ENCODE measurements around the gene RAD51B. TPM values are rescaled to one million over a fixed set of nuclear protein-coding genes. Genes with fewer than 3 reads are reported as not detected.
A peak's percentile ranks its signal among the peaks of the same experiment; 100 is the strongest.

Gene RAD51B
- total RNA-seq, 1 experiment from 2014 or later, result 29.9 TPM

DNA sequence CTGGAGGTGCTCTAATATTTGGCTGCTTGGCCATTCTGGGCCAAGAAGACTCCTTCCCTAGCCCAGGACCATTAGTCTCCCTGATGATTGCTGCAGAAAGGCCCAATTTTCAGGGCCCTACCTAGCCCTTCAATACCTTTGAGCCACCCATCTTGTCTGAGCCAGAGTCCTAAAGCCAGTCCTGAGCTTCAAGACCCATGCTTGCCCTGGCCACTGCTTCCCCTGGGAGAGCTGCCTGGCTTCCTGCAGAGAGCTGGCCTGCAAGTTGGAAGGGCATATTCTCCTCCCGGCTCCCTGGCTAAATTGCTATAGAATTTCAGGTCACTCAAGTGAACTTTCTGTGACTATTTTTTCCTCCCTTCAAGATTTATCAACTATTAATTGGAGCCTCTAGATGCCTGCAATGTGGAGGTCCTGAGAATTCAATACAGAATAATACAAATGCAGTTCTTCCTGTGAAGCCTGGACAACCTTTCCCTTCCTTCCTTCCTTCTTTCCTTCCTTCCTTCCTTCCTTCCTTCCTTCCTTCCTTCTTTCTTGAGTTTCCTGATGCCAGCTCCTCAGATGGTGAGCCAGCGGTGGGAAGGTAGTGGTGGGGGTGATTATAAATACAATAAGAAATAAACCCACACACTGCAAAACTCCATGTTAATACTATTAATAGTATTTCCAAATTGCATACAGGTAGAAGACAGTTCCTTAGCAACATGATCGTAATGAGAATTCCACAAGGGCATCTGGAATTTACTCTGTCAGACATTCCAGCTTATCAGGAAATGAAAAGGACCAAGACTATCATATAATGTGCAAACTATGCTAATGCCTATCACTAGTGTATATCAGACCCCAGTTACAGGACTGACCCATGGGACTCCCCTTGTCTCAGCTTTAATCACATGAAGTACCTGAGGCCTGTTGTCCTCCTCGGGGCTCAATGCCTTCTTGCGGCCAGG, 865.2 kb downstream of the RAD51B start:
- TF ChIP-seq EZH2 (IDR thresholded peaks at IDR 0.05; ENCODE audit: low read depth), result no peak
- TF ChIP-seq, protein P1, sequence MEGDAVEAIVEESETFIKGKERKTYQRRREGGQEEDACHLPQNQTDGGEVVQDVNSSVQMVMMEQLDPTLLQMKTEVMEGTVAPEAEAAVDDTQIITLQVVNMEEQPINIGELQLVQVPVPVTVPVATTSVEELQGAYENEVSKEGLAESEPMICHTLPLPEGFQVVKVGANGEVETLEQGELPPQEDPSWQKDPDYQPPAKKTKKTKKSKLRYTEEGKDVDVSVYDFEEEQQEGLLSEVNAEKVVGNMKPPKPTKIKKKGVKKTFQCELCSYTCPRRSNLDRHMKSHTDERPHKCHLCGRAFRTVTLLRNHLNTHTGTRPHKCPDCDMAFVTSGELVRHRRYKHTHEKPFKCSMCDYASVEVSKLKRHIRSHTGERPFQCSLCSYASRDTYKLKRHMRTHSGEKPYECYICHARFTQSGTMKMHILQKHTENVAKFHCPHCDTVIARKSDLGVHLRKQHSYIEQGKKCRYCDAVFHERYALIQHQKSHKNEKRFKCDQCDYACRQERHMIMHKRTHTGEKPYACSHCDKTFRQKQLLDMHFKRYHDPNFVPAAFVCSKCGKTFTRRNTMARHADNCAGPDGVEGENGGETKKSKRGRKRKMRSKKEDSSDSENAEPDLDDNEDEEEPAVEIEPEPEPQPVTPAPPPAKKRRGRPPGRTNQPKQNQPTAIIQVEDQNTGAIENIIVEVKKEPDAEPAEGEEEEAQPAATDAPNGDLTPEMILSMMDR (conservative IDR thresholded peaks at IDR 0.05), result no peak
- H4K20me1 ChIP-seq (ENCODE audit: insufficient read depth), result no peaks in the 10 kb centered on the region
- peaks cover 87% of the 10 kb centered on the region for H3K4me1 ChIP-seq (replicated peaks; ENCODE audit: insufficient read depth)
- H3F3A ChIP-seq (ENCODE audit: insufficient read depth, low read depth), result peaks cover 56% of the 10 kb centered on the region
- peak overlapping the region; percentile 65 for H3K4me2 ChIP-seq
- H3K27ac ChIP-seq, result peak overlapping the region; percentile 90
- no peaks in the 10 kb centered on the region for H3K36me3 ChIP-seq (ENCODE audit: low read depth)
- ChIA-PET POLR2A (ENCODE audit: unreplicated experiment) (interaction anchor here (0.6 to 1.1 kb wide), 3 partner anchors 86 to 108 kb away, joined by 3 to 26 read pairs (median 7); partner anchors contain the start of gene ZFP36L1), CTCF (no interaction called here)
- DNase-seq, result peak in 1 of 2 experiments; percentile 66
- no peak overlapping the region for H3K4me3 ChIP-seq
- H3K27me3 ChIP-seq (ENCODE audit: insufficient read depth, low read depth), result no peaks in the 10 kb centered on the region
- no peaks in the 10 kb centered on the region for H3K9me2 ChIP-seq (ENCODE audit: insufficient read depth)
- H2AFZ ChIP-seq, result no peak overlapping the region
- no TSS peak for BruUV-seq (replicated peaks)
- intact Hi-C loops (cut with micrococcal nuclease; ENCODE audit: unreplicated experiment), result loop anchor here (5.0 to 10.0 kb wide), 2 partner anchors 157 to 740 kb away; no protein-coding TSS in a partner anchor
- no peaks in the 10 kb centered on the region for H3K9me3 ChIP-seq (ENCODE audit: insufficient read depth, low read depth)
- peaks cover 15% of the 10 kb centered on the region; the same call in 1 of the 2 replicates for H3K79me2 ChIP-seq (ENCODE audit: low read depth)

DNA sequence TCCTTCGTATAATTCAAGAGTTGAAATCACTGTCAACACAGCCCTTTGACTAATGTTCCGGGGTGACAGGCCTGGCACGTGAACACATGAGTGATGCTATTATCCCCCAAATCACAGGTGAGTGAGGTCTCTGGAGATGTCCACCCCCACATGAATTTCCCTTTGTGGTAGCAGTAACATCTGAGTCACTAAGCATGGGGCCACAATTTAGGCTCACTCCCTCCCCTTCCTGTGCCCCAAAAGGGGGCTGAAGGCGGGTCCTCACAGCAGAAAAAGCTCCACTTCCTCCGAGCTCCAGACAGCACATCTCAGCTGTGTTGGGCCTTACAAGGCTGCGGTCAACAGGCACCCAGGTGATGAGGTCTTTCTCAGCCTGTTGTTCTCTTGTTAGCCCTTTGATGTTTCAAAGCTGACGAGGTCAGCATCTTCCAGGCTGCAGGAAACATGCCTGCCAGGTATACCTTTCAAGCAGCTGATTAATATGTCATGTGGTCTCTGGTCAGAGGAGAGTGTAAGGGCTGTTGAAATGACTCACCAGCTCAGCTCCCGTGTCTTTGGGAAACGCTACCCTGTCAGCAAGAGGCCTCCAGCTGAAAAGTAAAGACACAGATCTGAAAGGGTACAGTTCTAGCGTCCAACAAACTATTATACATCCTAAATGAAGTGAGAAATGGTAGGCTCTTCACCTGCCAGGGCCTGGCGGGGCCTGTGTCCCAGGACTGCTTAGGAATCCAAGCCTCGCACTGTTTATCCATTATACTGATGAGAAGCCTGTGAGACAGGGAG, 866.0 kb downstream of the RAD51B start:
- H4K20me1 ChIP-seq (ENCODE audit: insufficient read depth), result no peaks in the 10 kb centered on the region
- H3K36me3 ChIP-seq (ENCODE audit: low read depth), result no peaks in the 10 kb centered on the region
- H3F3A ChIP-seq (ENCODE audit: insufficient read depth, low read depth), result peaks cover 56% of the 10 kb centered on the region
- H3K9me3 ChIP-seq (ENCODE audit: insufficient read depth, low read depth), result no peaks in the 10 kb centered on the region
- DNase-seq, result peak; percentile 68 to 97
- intact Hi-C loops (cut with micrococcal nuclease; ENCODE audit: unreplicated experiment), result loop anchor here (2.0 to 10.0 kb wide), 4 partner anchors 219 to 741 kb away; no protein-coding TSS in a partner anchor
- H3K27me3 ChIP-seq (ENCODE audit: insufficient read depth, low read depth), result no peaks in the 10 kb centered on the region
- H3K4me3 ChIP-seq, result no peak overlapping the region
- TF ChIP-seq, protein P1 (conservative IDR thresholded peaks at IDR 0.05), result no peak
- TF ChIP-seq EZH2 (IDR thresholded peaks at IDR 0.05; ENCODE audit: low read depth), result no peak
- CTCF ChIA-PET, result interaction anchor here (0.6 kb wide), 1 partner anchor 28 kb away, joined by 3 read pairs; no protein-coding TSS in a partner anchor
- H3K79me2 ChIP-seq (ENCODE audit: low read depth), result peaks cover 15% of the 10 kb centered on the region; the same call in 1 of the 2 replicates
- no peaks in the 10 kb centered on the region for H3K9me2 ChIP-seq (ENCODE audit: insufficient read depth)
- no TSS peak for BruUV-seq (replicated peaks)
- peak overlapping the region; percentile 65 for H3K4me2 ChIP-seq
- POLR2A ChIA-PET (ENCODE audit: unreplicated experiment), result interaction anchor here (0.5 to 1.1 kb wide), 5 partner anchors 9 to 180 kb away, joined by 3 to 7 read pairs (median 3); partner anchors contain the start of gene ZFP36L1
- H3K4me1 ChIP-seq (replicated peaks; ENCODE audit: insufficient read depth), result peaks cover 87% of the 10 kb centered on the region
- H3K27ac ChIP-seq, result peak overlapping the region; percentile 90
- no peak overlapping the region for H2AFZ ChIP-seq

- H2AFZ ChIP-seq, result no peak overlapping the region
- CTCF ChIA-PET, result interaction anchor here (0.6 kb wide), 1 partner anchor 28 kb away, joined by 3 read pairs; no protein-coding TSS in a partner anchor
- H3F3A ChIP-seq (ENCODE audit: insufficient read depth, low read depth), result peaks cover 56% of the 10 kb centered on the region
- H3K4me2 ChIP-seq, result peak overlapping the region; percentile 59
- no peaks in the 10 kb centered on the region for H3K36me3 ChIP-seq (ENCODE audit: low read depth)
- H3K27ac ChIP-seq, result peak overlapping the region; percentile 90
- peaks cover 15% of the 10 kb centered on the region; the same call in 1 of the 2 replicates for H3K79me2 ChIP-seq (ENCODE audit: low read depth)
- peaks cover 82% of the 10 kb centered on the region for H3K4me1 ChIP-seq (replicated peaks; ENCODE audit: insufficient read depth)
- no TSS peak for BruUV-seq (replicated peaks)
- no peaks in the 10 kb centered on the region for H3K27me3 ChIP-seq (ENCODE audit: insufficient read depth, low read depth)
- H3K9me3 ChIP-seq (ENCODE audit: insufficient read depth, low read depth), result no peaks in the 10 kb centered on the region
- no peak overlapping the region for H3K4me3 ChIP-seq
- POLR2A ChIA-PET (ENCODE audit: unreplicated experiment), result interaction anchor here (0.5 to 1.1 kb wide), 5 partner anchors 10 to 180 kb away, joined by 3 to 7 read pairs (median 3); partner anchors contain the start of gene ZFP36L1
- no peaks in the 10 kb centered on the region for H3K9me2 ChIP-seq (ENCODE audit: insufficient read depth)
- intact Hi-C loops (cut with micrococcal nuclease; ENCODE audit: unreplicated experiment), result loop anchor here (2.0 to 10.0 kb wide), 4 partner anchors 219 to 741 kb away; no protein-coding TSS in a partner anchor
- TF ChIP-seq EZH2 (IDR thresholded peaks at IDR 0.05; ENCODE audit: low read depth), result no peak
- TF ChIP-seq, protein P1 (conservative IDR thresholded peaks at IDR 0.05), result no peak
- no peak for DNase-seq
- no peaks in the 10 kb centered on the region for H4K20me1 ChIP-seq (ENCODE audit: insufficient read depth)
Measured at GRCh38 chr14:68686205-68686465, 866.6 kb downstream of the RAD51B start.
